ENCODE data around the gene LRRC70.
"Not testable (repeated sequence)": the region's sequence is repeated elsewhere in the genome, so short reads cannot be mapped to it uniquely, and the experiment has no call there.

LRRC70 gene

GRCh38 chr5:62578540-62578939, at the start of gene LRRC70:
TSS of gene LRRC70 (plus strand) at chr5:62578819. CDS start at chr5:62579439, 620 bp downstream.
- no peak for DNase-seq

- no peak for DNase-seq
Measured at GRCh38 chr5:62533597-62533996, 45.0 kb upstream of the LRRC70 start.

- no peak for DNase-seq
Measured at GRCh38 chr5:62534461-62535236, 44.0 kb upstream of the LRRC70 start.

GRCh38 chr5:62536232-62536631, 42.4 kb upstream of the LRRC70 start:
- DNase-seq, result no peak

GRCh38 chr5:62536783-62537182, 41.8 kb upstream of the LRRC70 start:
- no peak for DNase-seq

- no peak for DNase-seq
Measured at GRCh38 chr5:62538017-62538942, 40.3 kb upstream of the LRRC70 start.

GRCh38 chr5:62542720-62543119, 35.9 kb upstream of the LRRC70 start:
- no peak for DNase-seq

GRCh38 chr5:62547945-62548630, 30.5 kb upstream of the LRRC70 start:
- no peak for DNase-seq

GRCh38 chr5:62550103-62550502, 28.5 kb upstream of the LRRC70 start:
- no peak for DNase-seq

GRCh38 chr5:62555930-62556329, 22.7 kb upstream of the LRRC70 start:
- DNase-seq, result no peak

GRCh38 chr5:62558941-62559340, 19.7 kb upstream of the LRRC70 start:
- no peak for DNase-seq

- no peak for DNase-seq
Measured at GRCh38 chr5:62560786-62561185, 17.8 kb upstream of the LRRC70 start.

- no peak for DNase-seq
Measured at GRCh38 chr5:62561896-62562295, 16.7 kb upstream of the LRRC70 start.

- DNase-seq, result no peak
Measured at GRCh38 chr5:62562867-62563266, 15.8 kb upstream of the LRRC70 start.

GRCh38 chr5:62564101-62564500, 14.5 kb upstream of the LRRC70 start:
- DNase-seq, result no peak

- not testable (repeated sequence) for DNase-seq
Measured at GRCh38 chr5:62565740-62566139, 12.9 kb upstream of the LRRC70 start.

- DNase-seq, result no peak
Measured at GRCh38 chr5:62568143-62568542, 10.5 kb upstream of the LRRC70 start.

GRCh38 chr5:62568800-62569432, 9.7 kb upstream of the LRRC70 start:
- DNase-seq, result no peak

- no peak for DNase-seq
Measured at GRCh38 chr5:62569470-62569869, 9.1 kb upstream of the LRRC70 start.

- DNase-seq, result no peak
Measured at GRCh38 chr5:62572918-62573514, 5.6 kb upstream of the LRRC70 start.

GRCh38 chr5:62574599-62574998, 4.0 kb upstream of the LRRC70 start:
- DNase-seq, result no peak

GRCh38 chr5:62575066-62575465, 3.6 kb upstream of the LRRC70 start:
- DNase-seq, result no peak

Data from NCI-H2029 (cell line).